Amniotic epithelial cell (primary cell): ENCODE data around the gene TCF3.
"Not testable (repeated sequence)": the region's sequence is repeated elsewhere in the genome, so short reads cannot be mapped to it uniquely, and the experiment has no call there.

Experiments
- DNase-seq: peaks from one replicate; pipeline ENCODE4 v3.0.0-alpha.2; 2010; ENCODE audit warnings: low read depth

Gene TCF3

GRCh38 chr19:1652471-1653299 is at the start of gene TCF3:
Gene TCF3 (minus strand): TSS chr19:1652615. CDS start chr19:1650248, 2,367 bp downstream.
- DNase-seq, result peak; percentile 98

- no peak for DNase-seq
Observed at GRCh38 chr19:1700733-1701663, 48.6 kb upstream of the TCF3 start.

GRCh38 chr19:1699998-1700732 is 47.8 kb upstream of the TCF3 start:
- DNase-seq, result no peak

DNA sequence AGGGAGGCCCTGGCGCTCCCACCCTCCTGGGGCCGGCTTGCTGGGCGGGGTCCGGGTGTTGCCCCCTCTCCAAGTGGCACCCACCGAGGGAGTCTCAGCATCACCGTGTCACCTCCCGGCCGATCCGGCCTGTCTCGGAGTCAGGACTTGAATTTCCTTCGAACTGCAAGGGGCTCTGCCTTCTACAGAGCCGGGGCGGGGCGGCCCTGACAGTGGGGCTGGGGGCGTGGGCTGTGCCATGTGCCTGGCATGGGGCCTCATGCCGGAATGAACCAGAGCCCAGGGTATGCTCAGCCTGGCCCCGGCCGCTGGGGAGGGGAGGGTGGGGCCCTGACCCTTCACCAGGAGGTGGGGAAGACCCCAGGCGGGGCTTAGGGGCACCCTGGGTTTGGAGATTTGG is 47.0 kb upstream of the TCF3 start:
- no peak for DNase-seq

- no peak for DNase-seq
Observed at GRCh38 chr19:1698636-1699035, 46.2 kb upstream of the TCF3 start.

GRCh38 chr19:1695481-1695880 is 43.1 kb upstream of the TCF3 start:
- not testable (repeated sequence) for DNase-seq

DNA sequence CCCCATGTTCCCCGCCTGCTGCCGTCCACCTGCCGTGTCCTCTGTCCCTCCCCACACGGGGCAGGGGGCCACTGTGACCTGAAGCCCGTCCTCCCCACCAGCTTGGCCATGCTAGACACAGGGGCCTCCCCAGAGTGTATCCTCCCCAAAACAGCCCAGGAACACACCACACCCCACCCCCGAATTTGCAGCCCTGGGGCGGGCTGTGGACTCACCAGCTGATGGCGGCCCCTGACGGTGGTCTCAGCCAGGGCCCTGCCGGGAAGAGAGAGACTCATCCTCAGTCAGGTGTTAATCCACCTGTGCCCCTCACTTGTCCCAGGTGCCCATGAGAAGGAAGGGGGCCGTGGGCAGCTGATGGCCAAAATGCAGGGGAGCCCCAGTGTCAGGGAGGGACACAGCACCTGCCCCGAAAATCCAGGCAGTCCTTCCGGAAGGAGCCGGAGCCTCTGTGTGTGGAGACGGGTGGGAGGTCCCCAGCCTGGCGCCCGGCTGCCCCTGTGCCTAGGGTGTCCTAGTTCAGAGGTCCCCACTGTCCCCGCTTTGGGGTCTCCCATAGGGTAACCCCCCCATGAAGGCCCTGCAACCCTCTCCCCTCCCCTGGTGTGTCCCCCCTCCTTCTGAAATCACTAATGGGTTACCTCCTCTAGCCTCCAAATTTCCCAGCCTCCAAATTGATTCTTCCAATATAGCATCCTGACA is 39.3 kb upstream of the TCF3 start:
- no peak for DNase-seq

- peak; percentile 4 for DNase-seq
Observed at GRCh38 chr19:1690699-1691307, 38.4 kb upstream of the TCF3 start.

DNA sequence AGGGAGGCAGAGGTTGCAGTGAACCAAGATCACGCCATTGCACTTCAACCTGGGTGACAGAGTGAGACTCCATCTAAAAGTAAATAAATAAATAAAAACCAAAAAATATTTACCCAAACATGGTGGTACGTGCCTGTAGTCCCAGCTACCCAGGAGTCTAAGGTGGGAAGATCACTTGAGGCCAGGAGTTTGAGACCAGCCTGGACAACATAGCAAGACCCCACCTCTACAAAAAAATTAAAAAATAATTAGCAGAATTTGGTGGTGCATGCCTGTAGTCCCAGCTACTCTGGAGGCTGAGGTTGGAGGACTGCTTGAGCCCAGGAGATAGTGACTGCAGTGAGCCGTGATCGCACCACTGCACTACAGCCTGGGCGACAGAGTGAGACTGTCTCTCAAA is 33.4 kb upstream of the TCF3 start:
- DNase-seq, result not testable (repeated sequence)

DNA sequence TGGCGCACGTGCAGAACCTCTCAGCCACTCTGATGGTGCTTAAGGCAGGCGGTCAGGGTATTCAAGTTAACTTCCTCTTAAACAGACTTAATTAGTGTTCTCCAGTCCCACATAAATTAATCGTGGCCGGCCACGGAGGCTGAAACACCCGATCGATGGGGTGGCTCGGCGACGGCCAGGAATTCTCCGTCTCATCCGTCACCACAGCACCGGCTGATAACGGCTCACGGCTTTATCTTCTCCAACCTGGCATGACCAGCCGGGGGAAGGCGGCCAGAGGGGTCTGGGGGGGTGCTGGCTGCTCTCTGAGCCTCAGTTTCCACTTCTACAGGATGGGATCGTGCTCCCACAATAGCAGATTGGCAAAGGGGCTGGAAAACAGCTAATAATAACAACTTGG is 32.6 kb upstream of the TCF3 start:
- no peak for DNase-seq

GRCh38 chr19:1684573-1684912 is 32.1 kb upstream of the TCF3 start:
- DNase-seq, result no peak

DNA sequence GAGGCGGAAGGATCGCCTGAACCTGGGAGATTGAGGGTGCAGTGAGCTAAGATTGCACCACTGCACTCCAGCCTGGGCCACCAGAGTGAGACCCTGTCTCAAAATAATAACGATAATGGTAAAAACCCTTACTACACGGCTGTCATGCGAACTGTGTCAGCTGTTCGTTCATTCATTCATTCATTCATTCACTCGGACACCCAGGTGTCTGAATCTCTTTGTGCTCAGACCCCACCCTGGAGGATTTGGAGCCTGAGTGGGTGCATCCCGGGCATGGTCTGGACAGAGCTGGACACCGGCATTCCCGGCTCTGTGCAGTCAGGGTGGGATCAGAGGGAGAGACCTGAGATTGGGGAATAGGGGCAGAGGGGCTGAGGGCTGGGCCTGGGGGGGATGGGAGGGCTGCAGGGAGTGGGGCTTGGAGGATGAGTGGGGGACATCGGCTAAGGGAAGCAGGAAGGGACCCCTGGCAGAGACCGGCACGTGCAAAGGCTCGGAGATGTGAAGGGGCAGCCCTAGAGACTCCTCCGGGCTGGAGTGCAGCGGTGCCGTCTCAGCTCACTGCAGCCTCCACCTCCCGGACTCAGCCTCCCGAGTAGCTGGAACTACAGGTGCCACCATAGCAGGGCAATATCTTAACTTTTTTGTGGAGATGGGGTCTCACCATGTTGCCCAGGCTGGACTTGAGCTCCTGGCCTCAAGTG is 31.6 kb upstream of the TCF3 start:
- no peak for DNase-seq

DNA sequence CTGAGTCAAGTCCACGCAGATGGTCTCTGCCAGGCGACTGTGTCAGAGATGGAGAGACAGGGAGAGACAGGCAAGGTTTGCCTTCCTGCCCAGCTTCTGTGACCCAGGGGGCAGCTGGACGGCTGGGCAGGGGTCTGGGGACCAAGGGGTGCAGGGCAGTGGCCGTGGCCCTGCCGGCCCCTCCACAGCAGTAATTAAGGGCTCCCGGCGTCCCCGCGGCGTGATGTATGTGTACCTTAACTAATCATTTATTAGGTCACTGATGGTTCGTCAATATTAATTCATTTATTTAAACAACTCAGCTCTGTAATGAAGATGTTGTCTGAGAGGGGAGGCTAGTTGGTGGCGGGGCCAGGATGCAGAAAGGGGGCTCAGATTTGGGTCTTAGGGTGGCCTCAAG is 28.6 kb upstream of the TCF3 start:
- no peak for DNase-seq

GRCh38 chr19:1678073-1678472 is 25.7 kb upstream of the TCF3 start:
- no peak for DNase-seq

DNA sequence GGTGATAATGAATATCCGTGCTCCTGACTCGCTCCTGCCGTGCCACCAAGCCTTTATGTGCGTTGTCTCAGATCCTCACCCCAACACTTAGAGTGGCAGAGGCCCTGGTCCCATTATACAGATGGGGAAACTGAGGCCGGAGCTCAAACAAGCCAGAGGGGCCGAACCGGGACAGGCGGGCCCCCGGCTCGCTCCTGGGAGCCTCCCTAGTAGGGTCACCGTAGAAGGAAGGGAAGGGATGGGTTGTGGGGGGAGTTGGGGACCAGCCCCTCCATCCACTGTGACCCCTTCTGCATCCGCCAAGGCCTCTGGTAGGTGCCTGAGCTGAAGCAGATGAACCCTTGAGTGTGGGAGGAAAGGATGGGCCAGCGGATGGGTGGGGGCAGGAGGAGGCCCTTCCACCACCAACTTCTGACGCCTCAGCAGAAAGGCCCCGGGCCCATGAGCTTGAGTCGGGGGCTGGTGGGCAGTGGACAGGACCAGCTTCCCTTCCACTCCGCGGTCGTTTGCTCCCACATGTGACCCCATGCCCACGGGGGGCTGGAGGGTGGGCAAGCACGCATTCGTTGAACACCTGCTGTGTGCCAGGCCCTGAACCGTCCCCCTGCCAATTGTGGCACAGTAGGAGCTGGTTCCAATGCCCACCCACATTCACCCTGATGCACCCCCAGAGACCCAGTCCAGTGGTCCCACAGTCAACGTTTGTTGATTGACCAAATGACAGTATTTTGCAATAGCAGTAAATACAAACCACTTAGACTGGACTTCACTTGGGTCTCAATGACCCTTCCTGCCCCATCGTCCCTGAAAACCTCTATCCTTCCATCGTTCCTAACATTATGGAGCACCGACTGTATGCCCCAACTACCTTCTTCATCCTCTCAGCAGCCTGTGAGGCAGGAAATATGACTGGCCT is 24.2 kb upstream of the TCF3 start:
- DNase-seq, result no peak

- DNase-seq, result no peak
Observed at GRCh38 chr19:1675633-1676350, 23.4 kb upstream of the TCF3 start.

DNA sequence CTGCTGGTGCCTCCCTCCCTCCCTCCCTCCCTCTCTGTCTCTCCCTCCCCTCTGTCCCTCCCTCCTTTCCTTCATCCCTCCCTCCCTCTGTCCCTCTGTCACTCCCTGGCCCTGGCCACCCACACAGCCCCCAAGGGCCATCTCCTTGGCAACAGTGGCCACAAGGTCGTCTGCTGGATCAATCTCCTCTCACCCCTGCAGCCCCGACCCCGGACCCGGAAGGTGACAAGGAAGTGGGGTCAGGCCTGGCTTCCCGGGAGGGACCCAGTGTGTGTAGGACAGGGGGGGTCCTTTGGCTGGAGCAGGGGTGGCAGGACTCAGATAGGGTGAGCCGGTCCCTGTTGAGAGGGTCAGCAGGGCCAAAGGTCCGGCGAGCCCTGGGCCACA is 21.9 kb upstream of the TCF3 start:
- DNase-seq, result no peak

GRCh38 chr19:1673645-1674292 is 21.4 kb upstream of the TCF3 start:
- no peak for DNase-seq
